ENCODE measurements around the gene GNB1. TPM values are rescaled to one million over a fixed set of nuclear protein-coding genes. Genes with fewer than 3 reads are reported as not detected.
A peak's percentile ranks its signal among the peaks of the same experiment; 100 is the strongest.

GNB1 gene
- total and polyA plus RNA-seq, 9 of the 15 experiments (the other 6 are each of a cell fraction or from before 2014, with no cell fraction given), result 34.3 to 388 (median 114) TPM

DNA sequence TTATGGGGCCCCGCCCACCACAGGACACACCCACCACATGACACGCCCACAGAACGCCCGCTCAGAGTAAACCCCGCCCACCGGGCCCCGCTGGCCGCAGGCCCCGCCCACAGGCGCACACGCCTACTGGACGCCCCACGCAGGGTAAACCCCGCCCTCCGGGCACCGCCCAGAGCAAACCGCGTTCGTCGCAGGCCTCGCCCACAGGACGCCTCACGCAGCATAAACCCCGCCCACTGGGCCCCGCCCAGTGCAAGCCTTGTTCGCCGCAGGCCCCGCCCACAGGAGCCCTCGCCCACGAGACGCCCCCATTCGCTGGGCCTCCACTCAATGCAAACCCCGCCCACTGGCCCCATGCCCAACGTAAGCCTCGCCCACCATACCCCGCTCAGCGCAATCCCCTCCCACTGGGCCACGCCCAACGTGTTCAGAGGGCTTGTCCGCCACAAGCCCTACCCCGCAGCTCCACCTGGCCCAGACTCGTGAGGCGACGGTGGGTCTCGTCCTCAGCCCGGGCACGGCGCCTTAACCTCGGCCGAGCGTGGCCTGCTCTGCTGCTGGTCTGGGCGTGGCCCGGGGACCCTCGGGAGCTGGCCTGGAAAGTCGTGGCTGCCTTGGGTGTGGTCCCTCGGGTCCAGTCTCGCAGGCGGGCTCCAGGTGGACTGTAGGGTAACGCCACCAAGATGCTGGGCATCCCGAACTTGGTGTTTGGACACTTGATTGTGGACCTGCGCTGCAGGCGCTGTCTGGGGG lies 28.6 kb upstream of the GNB1 start (continued):
- TF ChIP-seq ZNF408 (CRISPR knock-in tag; IDR thresholded peaks at IDR 0.05; ENCODE audit: low read depth) (no peak), ZNF384 (IDR thresholded peaks at IDR 0.05; ENCODE audit: low read depth, low read length) (no peak), OTX1 (CRISPR knock-in tag; IDR thresholded peaks at IDR 0.05) (no peak), JUNB (CRISPR knock-in tag; conservative IDR thresholded peaks at IDR 0.05) (no peak), ZNF232 (CRISPR knock-in tag; IDR thresholded peaks at IDR 0.05) (no peak), JUN (IDR thresholded peaks at IDR 0.05; ENCODE audit: borderline replicate concordance, low read depth, low read length) (peak; percentile 11; the same call in 1 of the 2 replicates), JUN (CRISPR knock-in tag; IDR thresholded peaks at IDR 0.05; ENCODE audit: borderline replicate concordance) (no peak), CBFA2T2 (conservative IDR thresholded peaks at IDR 0.05) (no peak), MECOM (CRISPR knock-in tag; IDR thresholded peaks at IDR 0.05) (no peak), ATF1 (CRISPR knock-in tag; IDR thresholded peaks at IDR 0.05) (no peak), ATF1 (tag; IDR thresholded peaks at IDR 0.05) (peak; percentile 76), ESRRA (IDR thresholded peaks at IDR 0.05; ENCODE audit: borderline replicate concordance, low read depth) (peak; percentile 38; the same call in 1 of the 2 replicates), MTA2 (IDR thresholded peaks at IDR 0.05; ENCODE audit: low read depth) (no peak), CBFA2T3 (IDR thresholded peaks at IDR 0.05) (no peak), TCF3 (CRISPR knock-in tag; IDR thresholded peaks at IDR 0.05) (no peak), SMARCA4 (IDR thresholded peaks at IDR 0.05) (no peak), ZNF3 (CRISPR knock-in tag; IDR thresholded peaks at IDR 0.05) (no peak), CREM (IDR thresholded peaks at IDR 0.05; ENCODE audit: low read depth) (peak; percentile 48; the same call in 1 of the 2 replicates), DDX20 (tag; IDR thresholded peaks at IDR 0.05; ENCODE audit: low read depth) (no peak), BRF1 (IDR thresholded peaks at IDR 0.05; ENCODE audit: borderline replicate concordance, extremely low read depth, insufficient read length) (no peak), CHD2 (IDR thresholded peaks at IDR 0.05; ENCODE audit: low read depth, low read length) (peak; percentile 15; the same call in 1 of the 2 replicates), NCOA2 (IDR thresholded peaks at IDR 0.05; ENCODE audit: partially characterized antibody in 2 of 2) (no peak), ZNF263 (CRISPR knock-in tag; IDR thresholded peaks at IDR 0.05; ENCODE audit: borderline replicate concordance) (no peak; the same call in 1 of the 2 replicates), ZFP30 (CRISPR knock-in tag; IDR thresholded peaks at IDR 0.05; ENCODE audit: borderline replicate concordance) (no peak)
- TF ChIP-seq, protein P1, sequence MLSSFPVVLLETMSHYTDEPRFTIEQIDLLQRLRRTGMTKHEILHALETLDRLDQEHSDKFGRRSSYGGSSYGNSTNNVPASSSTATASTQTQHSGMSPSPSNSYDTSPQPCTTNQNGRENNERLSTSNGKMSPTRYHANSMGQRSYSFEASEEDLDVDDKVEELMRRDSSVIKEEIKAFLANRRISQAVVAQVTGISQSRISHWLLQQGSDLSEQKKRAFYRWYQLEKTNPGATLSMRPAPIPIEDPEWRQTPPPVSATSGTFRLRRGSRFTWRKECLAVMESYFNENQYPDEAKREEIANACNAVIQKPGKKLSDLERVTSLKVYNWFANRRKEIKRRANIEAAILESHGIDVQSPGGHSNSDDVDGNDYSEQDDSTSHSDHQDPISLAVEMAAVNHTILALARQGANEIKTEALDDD (IDR thresholded peaks at IDR 0.05), result no peak
- TF ChIP-seq, protein P2, sequence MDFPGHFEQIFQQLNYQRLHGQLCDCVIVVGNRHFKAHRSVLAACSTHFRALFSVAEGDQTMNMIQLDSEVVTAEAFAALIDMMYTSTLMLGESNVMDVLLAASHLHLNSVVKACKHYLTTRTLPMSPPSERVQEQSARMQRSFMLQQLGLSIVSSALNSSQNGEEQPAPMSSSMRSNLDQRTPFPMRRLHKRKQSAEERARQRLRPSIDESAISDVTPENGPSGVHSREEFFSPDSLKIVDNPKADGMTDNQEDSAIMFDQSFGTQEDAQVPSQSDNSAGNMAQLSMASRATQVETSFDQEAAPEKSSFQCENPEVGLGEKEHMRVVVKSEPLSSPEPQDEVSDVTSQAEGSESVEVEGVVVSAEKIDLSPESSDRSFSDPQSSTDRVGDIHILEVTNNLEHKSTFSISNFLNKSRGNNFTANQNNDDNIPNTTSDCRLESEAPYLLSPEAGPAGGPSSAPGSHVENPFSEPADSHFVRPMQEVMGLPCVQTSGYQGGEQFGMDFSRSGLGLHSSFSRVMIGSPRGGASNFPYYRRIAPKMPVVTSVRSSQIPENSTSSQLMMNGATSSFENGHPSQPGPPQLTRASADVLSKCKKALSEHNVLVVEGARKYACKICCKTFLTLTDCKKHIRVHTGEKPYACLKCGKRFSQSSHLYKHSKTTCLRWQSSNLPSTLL (IDR thresholded peaks at IDR 0.05), result no peak
- TF ChIP-seq, protein P3, sequence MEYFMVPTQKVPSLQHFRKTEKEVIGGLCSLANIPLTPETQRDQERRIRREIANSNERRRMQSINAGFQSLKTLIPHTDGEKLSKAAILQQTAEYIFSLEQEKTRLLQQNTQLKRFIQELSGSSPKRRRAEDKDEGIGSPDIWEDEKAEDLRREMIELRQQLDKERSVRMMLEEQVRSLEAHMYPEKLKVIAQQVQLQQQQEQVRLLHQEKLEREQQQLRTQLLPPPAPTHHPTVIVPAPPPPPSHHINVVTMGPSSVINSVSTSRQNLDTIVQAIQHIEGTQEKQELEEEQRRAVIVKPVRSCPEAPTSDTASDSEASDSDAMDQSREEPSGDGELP (CRISPR knock-in tag; IDR thresholded peaks at IDR 0.05; ENCODE audit: borderline replicate concordance), result peak; percentile 90
